Hepatocyte (in vitro differentiated cells): Measurements from ENCODE around the gene RANBP17. TPM values are rescaled to one million over a fixed set of nuclear protein-coding genes. Genes with fewer than 3 reads are reported as not detected.

Experiments used
- DNase-seq: peaks from one replicate; pipeline ENCODE4 v3.0.0-alpha.2; 2016; ENCODE audit warnings: low spot score
- H2AFZ ChIP-seq: fragments of 200-600 bp; sonication (generic); 2 replicates; pipeline ENCODE4 v1.6.0; 2016; ENCODE audit warnings: antibody characterized with exemption, mild to moderate bottlenecking
- H3K27ac ChIP-seq: fragments of 200-600 bp; sonication (generic); 2 replicates; pipeline ENCODE4 v1.5.1; 2016; ENCODE audit warnings: mild to moderate bottlenecking
- H3K27me3 ChIP-seq: fragments of 200-600 bp; sonication (generic); 2 replicates; pipeline ENCODE4 v1.6.1; 2016
- H3K36me3 ChIP-seq: fragments of 200-600 bp; sonication (generic); replicated peaks from 2 replicates; pipeline ENCODE4 v1.5.1; 2016; ENCODE audit warnings: low read depth; ENCODE audit not compliant: insufficient read depth
- H3K4me1 ChIP-seq: fragments of 200-600 bp; sonication (generic); 2 replicates; pipeline ENCODE4 v1.5.1; 2016; ENCODE audit warnings: mild to moderate bottlenecking, moderate library complexity; ENCODE audit not compliant: insufficient read depth
- H3K4me2 ChIP-seq: fragments of 200-600 bp; sonication (generic); 2 replicates; pipeline ENCODE4 v1.6.0; 2016
- H3K4me3 ChIP-seq: fragments of 200-600 bp; sonication (generic); 2 replicates; pipeline ENCODE4 v1.5.1; 2016; ENCODE audit warnings: mild to moderate bottlenecking
- H3K79me2 ChIP-seq: fragments of 200-600 bp; sonication (generic); 2 replicates; pipeline ENCODE4 v1.6.0; 2017; ENCODE audit warnings: mild to moderate bottlenecking
- H3K9me2 ChIP-seq: fragments of 200-600 bp; sonication (generic); replicated peaks from 2 replicates; pipeline ENCODE4 v1.6.0; 2017; ENCODE audit warnings: mild to moderate bottlenecking; ENCODE audit not compliant: insufficient read depth
- H3K9me3 ChIP-seq: fragments of 200-600 bp; sonication (generic); 2 replicates; pipeline ENCODE4 v1.5.1; 2016; ENCODE audit warnings: low read depth, mild to moderate bottlenecking
- H4K20me1 ChIP-seq: fragments of 200-600 bp; sonication (generic); 2 replicates; pipeline ENCODE4 v1.6.0; 2016; ENCODE audit warnings: mild to moderate bottlenecking; ENCODE audit not compliant: insufficient read depth, poor library complexity, severe bottlenecking
- EZH2 ChIP-seq: fragments of 200-600 bp; sonication (generic); IDR thresholded peaks from 2 replicates; pipeline ENCODE4 v1.6.1; 2016; ENCODE audit warnings: antibody characterized with exemption, mild to moderate bottlenecking, borderline replicate concordance
- EZH2phosphoT487 ChIP-seq: fragments of 200-600 bp; sonication (generic); IDR thresholded peaks from one replicate; pipeline ENCODE4 v1.6.1; 2018; ENCODE audit warnings: antibody characterized with exemption, mild to moderate bottlenecking, low read depth, moderate library complexity; ENCODE audit not compliant: unreplicated experiment, severe bottlenecking
- WGBS: methylation state at CpG from one replicate; pipeline ENCODE4 v1.1.6; 2016; ENCODE audit warnings: low lambda C conversion rate; ENCODE audit errors: missing lambda C conversion rate; 5-methylcytosine and 5-hydroxymethylcytosine counted together
- polyA plus RNA-seq: library from polyadenylated mRNA; unstranded; fragments of >200 nt; fragmentation: Nextera tagmentation; extraction: Ambion mirVana; gene quantifications from 2 replicates; pipeline ENCODE4 v1.2.1, GENCODE V29; 2016
- total RNA-seq: library from RNA; depleted of rRNA; stranded (reverse); fragments of >200 nt; gene quantifications from 2 replicates; pipeline ENCODE4 v1.2.3, GENCODE V29; 2014
- TF ChIP-seq, protein P1 (sequence below): fragments of 200-600 bp; sonication (generic); IDR thresholded peaks from 2 replicates; pipeline ENCODE4 v1.5.1; 2016; ENCODE audit warnings: antibody characterized with exemption, mild to moderate bottlenecking; ENCODE audit not compliant: poor library complexity

RANBP17 gene
- total and polyA plus RNA-seq, 2 experiments from 2014 or later, result 11.7 to 17.1 TPM

GRCh38 chr5:170860415-170860814 is 1.4 kb upstream of the RANBP17 start:
- no peak overlapping the region for H2AFZ ChIP-seq
- no peaks in the 10 kb centered on the region for H3K27me3 ChIP-seq
- TF ChIP-seq EZH2phosphoT487 (no peak), EZH2 (no peak)
- TF ChIP-seq, protein P1, sequence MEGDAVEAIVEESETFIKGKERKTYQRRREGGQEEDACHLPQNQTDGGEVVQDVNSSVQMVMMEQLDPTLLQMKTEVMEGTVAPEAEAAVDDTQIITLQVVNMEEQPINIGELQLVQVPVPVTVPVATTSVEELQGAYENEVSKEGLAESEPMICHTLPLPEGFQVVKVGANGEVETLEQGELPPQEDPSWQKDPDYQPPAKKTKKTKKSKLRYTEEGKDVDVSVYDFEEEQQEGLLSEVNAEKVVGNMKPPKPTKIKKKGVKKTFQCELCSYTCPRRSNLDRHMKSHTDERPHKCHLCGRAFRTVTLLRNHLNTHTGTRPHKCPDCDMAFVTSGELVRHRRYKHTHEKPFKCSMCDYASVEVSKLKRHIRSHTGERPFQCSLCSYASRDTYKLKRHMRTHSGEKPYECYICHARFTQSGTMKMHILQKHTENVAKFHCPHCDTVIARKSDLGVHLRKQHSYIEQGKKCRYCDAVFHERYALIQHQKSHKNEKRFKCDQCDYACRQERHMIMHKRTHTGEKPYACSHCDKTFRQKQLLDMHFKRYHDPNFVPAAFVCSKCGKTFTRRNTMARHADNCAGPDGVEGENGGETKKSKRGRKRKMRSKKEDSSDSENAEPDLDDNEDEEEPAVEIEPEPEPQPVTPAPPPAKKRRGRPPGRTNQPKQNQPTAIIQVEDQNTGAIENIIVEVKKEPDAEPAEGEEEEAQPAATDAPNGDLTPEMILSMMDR, result no peak

DNA sequence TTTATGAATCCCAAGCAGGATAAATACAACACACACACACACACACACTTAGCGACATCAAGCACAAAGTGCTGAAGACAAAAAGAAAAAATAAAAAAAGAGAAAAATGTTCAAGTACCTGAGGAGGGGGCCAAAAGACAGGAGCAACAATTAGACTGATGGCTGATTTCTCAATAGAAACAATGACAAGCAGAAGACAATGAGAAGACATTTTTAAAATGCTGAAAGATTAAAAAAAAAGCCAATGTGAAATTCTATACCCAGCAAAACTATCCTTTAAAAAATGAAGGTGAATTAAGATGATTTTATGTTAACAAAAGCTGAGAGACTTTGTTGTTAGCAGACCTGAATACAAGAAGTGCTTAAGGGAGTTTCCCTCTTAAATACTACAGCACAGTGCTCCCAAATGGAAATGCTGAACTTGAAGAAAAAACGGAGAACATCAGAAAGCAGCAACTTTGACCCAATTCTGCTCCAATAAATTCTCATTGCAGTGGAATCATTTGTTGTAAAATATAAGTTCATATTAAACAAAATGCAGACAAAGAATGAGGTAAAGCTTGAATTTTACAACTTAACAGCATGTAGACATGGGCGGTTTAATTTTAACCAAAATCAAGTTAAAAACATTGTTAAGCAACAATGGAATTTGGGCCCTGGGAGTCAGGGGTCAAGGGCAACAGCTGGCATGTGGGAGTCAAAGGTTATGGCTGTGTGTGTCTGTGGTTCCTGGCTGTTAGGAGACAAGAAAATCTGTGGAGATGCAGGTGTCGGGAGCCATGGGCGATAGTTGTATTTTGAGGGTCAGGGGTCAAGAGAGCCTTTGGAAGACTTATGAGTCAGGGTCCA is 776 bp upstream of the RANBP17 start:
- no peak overlapping the region for H3K27ac ChIP-seq
- H4K20me1 ChIP-seq, result no peaks in the 10 kb centered on the region
- peaks cover 15% of the 10 kb centered on the region for H3K4me1 ChIP-seq
- WGBS, result 97% methylated on average over 5 of the region's 5 CpGs
- no peaks in the 10 kb centered on the region for H3K36me3 ChIP-seq
- no peak for DNase-seq
- no peak overlapping the region for H2AFZ ChIP-seq
- peaks cover 29% of the 10 kb centered on the region for H3K79me2 ChIP-seq
- peak overlapping the region; percentile 93 for H3K4me2 ChIP-seq
- TF ChIP-seq, protein P1, result no peak
- TF ChIP-seq EZH2phosphoT487, result no peak
- no peak for TF ChIP-seq EZH2
- H3K9me2 ChIP-seq, result no peaks in the 10 kb centered on the region
- H3K9me3 ChIP-seq, result no peaks in the 10 kb centered on the region
- no peak overlapping the region for H3K4me3 ChIP-seq
- H3K27me3 ChIP-seq, result no peaks in the 10 kb centered on the region

More at GRCh38 chr5:170860415-170860814, 1.4 kb upstream of the RANBP17 start:
- no peak overlapping the region for H3K27ac ChIP-seq
- H3K9me3 ChIP-seq, result no peaks in the 10 kb centered on the region
- no peaks in the 10 kb centered on the region for H3K9me2 ChIP-seq
- H3K4me1 ChIP-seq, result peaks cover 15% of the 10 kb centered on the region
- H3K4me2 ChIP-seq, result no peak overlapping the region
- no peak for DNase-seq
- H3K79me2 ChIP-seq, result peaks cover 23% of the 10 kb centered on the region
- no peak overlapping the region for H3K4me3 ChIP-seq
- no peaks in the 10 kb centered on the region for H3K36me3 ChIP-seq
- H4K20me1 ChIP-seq, result no peaks in the 10 kb centered on the region

DNA sequence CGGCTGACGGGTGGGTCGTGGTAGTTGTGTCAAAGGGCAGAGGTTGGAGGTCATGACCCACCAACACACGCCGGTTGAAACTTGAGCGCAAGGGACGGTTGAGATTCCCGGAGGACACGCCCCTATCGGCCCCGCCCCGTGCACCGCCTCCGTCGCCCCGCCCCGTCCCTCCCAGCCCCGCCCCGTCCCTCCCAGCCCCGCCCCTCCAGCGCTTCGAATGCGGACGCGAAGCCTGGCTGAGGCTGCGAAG is 226 bp upstream of the RANBP17 start:
- Histone ChIP-seq H3K27me3 (no peaks in the 10 kb centered on the region), H3K4me1 (peaks cover 15% of the 10 kb centered on the region), H2AFZ (peak overlapping the region; percentile 99), H4K20me1 (no peaks in the 10 kb centered on the region), H3K79me2 (peaks cover 35% of the 10 kb centered on the region), H3K4me3 (no peak overlapping the region), H3K36me3 (no peaks in the 10 kb centered on the region), H3K9me2 (no peaks in the 10 kb centered on the region), H3K4me2 (peak overlapping the region; percentile 93), H3K9me3 (no peaks in the 10 kb centered on the region), H3K27ac (no peak overlapping the region)
- WGBS, result 40% methylated on average over 5 of the region's 26 CpGs
- no peak for DNase-seq
- TF ChIP-seq, protein P1, result no peak
- TF ChIP-seq EZH2phosphoT487 (no peak), EZH2 (no peak)

DNA sequence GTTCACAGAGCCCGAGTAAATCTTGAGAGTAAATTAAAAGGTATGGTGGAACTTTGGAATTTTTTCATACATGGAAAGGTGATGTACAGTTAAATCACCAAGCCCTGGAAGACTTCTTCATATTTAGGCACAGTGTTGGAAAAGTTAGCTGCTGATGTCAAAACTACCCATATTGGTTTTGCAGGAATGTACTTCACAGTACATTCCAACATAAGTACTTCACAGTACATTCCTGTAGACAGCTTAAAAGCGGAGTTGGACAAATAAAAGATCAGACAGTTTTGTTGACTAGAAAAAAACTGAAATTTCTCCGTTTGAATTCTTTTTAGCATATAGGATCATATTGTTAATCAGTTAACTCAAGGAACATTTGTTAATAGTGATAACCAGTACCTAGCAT is 1.8 kb downstream of the RANBP17 start:
- H3K4me2 ChIP-seq, result peak overlapping the region; percentile 93

More for the DNA sequence above, 1.8 kb downstream of the RANBP17 start:
- no peak overlapping the region for H3K4me3 ChIP-seq
- peaks cover 47% of the 10 kb centered on the region for H3K79me2 ChIP-seq
- H2AFZ ChIP-seq, result no peak overlapping the region
- TF ChIP-seq EZH2, result no peak
- TF ChIP-seq, protein P1, result no peak
- TF ChIP-seq EZH2phosphoT487, result no peak
- H3K27me3 ChIP-seq, result no peaks in the 10 kb centered on the region
- no peaks in the 10 kb centered on the region for H3K9me3 ChIP-seq
- H4K20me1 ChIP-seq, result no peaks in the 10 kb centered on the region
- WGBS, result 38% methylated on average over 3 of the region's 3 CpGs
- no peaks in the 10 kb centered on the region for H3K36me3 ChIP-seq
- peaks cover 15% of the 10 kb centered on the region for H3K4me1 ChIP-seq
- H3K27ac ChIP-seq, result peak overlapping the region; percentile 83
- no peaks in the 10 kb centered on the region for H3K9me2 ChIP-seq
- DNase-seq, result no peak
